HuH-7 (cell line): ENCODE results near the gene TMEM82.

Experiments used
- DNase-seq: peaks from one replicate; pipeline ENCODE4 v3.0.0; 2011; ENCODE audit warnings: low spot score

TMEM82 gene

DNA sequence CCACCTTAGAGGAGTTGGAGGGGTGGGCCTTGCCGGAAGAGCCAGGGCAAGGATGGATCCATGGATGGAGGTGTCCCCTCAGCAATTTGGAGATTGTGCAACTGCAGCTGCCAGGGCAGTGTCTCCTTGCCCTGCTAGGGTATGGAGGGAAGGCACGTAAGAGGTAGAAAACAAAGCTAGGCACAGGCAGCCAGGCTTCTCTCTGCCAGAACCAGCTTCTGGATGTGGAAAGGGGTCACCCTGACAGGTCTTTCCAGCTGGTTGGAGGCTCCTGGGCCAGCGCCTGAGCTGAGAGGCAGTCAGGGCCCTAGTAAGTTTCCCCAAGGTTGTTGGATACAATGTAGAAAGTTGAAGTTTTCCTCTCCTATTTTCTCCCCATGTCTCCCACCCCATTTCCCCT, 21.4 kb upstream of the TMEM82 start:
- no peak for DNase-seq

DNA sequence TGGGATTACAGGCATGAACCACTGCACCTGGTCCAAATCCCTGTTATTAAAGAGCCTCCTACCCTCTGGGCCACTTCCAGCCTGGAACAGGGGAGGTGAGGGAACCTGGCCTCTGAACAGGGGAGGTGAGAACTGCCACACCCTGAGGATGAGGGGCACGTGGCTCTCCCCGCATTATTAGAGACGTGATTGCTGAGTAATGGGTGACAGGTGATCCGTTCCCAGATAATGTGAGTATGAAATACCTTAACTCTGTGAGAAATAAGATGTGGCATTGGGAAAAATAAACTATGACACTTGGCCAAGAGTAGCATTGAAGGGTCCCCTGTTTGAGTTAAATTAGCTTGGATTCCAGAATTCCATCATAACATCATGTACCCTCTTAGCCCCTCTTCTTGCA, 19.9 kb upstream of the TMEM82 start:
- no peak for DNase-seq

- no peak for DNase-seq
Measured at GRCh38 chr1:15722836-15723532, 19.3 kb upstream of the TMEM82 start.

DNA sequence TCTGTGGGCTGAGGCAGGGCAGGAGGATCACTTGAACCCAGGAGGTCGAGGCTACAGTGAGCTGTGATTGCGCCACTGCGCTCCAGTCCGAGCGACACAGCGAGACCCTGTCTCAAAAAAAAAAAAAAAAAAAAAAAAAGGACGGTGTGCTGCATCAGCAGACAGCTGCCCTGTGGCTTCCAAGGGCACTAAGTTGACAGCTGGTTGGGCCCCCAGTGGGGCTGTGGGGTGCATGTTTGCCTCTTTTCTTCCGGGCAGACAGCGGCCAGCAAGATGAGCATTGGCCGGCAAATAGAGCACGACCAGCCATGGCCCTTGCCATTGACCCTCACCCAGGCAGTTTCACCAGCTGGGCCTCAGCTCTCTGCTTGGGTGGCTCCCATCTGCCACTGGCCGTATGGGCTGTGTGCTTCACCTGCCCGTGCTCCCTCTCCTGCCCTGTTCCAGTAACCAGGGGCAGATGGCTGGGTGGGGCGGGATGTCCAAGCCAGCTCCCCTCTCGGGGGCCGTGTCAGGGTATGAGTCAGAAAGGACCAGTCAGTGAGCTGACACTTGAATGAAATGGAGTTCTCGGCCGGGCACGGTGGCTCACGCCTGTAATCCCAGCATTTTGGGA, 18.6 kb upstream of the TMEM82 start:
- no peak for DNase-seq

- DNase-seq: no peak
Measured at GRCh38 chr1:15724949-15725880, 17.1 kb upstream of the TMEM82 start.

DNA sequence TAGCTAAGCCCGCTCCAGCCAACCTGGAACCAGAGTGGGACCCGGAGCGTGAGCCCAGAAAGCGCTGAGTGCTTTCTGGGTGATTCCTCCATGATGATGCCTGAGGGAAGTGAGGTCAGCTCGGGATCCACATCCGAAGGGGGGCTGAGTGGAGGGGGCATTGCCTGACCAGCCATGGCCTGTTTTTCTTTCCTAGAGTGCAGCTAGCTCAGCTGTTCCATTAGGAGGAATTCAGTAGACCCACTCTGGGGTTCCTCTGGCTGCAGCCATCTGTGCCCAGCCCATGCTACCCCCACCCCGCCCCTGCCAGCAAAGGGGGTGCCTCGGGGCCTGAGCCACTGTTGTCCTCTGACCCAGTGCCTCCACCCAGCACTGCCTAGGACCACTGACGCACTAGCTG, 15.8 kb upstream of the TMEM82 start:
- DNase-seq: no peak

DNA sequence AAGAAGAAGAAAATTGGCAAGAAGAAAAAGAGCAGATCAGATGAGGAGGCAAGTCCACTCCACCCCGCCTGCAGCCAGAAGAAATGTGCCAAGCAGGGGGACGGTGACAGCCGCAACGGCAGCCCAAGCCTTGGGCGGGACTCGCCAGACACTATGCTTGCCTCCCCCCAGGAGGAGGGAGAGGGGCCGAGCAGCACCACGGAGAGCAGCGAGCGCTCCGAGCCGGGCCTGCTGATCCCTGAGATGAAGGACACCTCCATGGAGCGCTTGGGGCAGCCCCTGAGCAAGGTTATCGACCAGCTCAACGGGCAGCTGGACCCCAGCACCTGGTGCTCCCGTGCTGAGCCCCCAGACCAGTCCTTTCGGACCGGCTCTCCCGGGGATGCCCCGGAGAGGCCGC, 15.3 kb upstream of the TMEM82 start:
- DNase-seq: no peak

DNA sequence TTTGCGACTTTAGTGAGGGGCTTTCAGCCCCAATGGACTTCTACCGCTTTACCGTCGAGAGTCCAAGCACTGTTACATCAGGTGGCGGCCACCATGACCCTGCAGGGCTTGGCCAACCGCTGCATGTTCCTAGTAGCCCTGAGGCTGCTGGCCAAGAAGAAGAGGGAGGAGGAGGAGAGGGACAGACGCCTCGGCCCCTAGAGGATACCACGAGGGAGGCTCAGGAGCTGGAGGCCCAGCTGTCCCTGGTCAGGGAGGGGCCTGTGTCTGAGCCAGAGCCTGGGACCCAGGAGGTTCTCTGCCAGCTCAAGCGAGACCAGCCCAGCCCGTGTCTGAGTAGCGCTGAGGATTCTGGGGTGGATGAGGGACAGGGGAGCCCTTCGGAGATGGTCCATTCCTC, 14.9 kb upstream of the TMEM82 start:
- no peak for DNase-seq

- no peak for DNase-seq
Measured at GRCh38 chr1:15727866-15728534, 14.3 kb upstream of the TMEM82 start.

DNA sequence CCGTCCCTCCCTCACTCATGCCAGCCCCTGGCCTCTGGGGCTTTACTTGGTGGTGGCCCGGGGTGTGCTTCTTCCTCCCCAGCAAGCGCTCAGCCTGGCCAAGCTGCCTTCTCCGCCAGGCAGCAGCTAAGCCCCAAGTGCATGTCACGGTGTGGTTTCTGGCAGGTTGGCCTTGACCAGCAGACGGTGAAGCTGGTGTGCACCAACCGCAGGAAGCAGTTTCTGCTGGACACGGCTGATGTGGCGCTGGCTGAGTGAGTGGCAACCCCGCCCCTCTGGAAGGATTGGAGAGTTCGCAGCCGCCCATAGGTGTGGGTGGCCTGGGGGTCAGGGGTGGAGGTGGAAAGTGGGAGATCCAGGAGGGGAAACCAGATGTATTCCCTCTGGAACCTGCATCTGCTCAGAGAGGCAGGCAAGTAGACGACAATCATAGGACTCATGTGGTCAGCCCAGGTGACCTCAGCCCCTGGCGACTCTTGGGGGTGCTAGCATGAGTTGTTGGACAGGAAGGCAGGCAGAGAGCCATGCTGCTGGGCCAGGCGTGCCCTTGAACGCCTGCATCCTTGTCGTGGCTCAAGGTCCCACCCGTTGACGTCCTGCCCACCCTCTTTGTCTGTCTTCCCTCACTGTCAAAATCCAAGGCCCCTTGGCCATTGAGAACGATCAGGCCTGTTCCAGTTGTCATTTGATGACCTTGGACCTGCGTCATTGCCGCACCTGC, 13.2 kb upstream of the TMEM82 start:
- no peak for DNase-seq

GRCh38 chr1:15730423-15730822, 11.9 kb upstream of the TMEM82 start:
- no peak for DNase-seq

- no peak for DNase-seq
Measured at GRCh38 chr1:15730936-15731335, 11.4 kb upstream of the TMEM82 start.

DNA sequence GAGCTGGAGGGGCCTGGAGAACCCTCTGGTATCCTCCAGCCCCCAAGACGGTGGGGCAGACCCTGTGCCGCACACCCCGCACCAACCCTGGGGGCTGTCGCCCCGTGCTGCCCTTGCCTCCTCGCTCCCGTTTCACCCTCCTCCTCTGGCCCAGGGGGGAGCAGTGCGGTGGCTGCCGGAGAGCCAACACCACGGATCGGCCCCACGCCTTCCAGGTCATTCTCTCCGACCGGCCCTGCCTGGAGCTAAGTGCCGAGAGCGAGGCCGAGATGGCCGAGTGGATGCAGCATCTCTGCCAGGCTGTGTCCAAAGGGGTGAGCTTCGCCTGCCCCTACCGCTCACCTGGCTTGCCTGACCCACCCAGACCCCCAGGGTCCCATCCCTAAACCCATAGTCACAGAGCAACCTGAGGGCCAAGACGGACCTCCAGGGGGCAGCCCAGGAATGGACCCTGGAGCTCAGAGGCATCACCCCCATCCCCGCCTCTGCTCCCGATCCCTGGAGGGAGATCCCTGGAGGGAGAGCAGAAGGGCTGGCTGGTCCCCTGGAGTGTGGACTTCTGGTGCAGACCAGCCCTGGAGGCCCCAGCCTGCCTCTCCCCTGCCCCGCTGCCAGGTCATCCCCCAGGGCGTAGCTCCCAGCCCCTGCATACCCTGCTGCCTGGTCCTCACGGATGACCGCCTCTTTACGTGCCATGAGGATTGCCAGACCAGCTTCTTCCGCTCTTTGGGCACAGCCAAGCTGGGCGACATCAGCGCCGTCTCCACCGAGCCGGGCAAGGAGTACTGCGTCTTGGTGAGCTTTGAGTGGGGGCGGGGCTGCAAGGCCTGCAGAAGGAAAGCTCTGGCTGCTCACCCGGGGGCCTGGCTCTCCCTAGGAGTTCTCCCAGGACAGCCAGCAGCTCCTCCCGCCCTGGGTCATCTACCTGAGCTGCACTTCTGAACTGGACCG, 10.3 kb upstream of the TMEM82 start:
- DNase-seq: no peak

GRCh38 chr1:15732686-15733081, 9.6 kb upstream of the TMEM82 start:
- no peak for DNase-seq

- DNase-seq: no peak
Measured at GRCh38 chr1:15733218-15733725, 9.0 kb upstream of the TMEM82 start.

DNA sequence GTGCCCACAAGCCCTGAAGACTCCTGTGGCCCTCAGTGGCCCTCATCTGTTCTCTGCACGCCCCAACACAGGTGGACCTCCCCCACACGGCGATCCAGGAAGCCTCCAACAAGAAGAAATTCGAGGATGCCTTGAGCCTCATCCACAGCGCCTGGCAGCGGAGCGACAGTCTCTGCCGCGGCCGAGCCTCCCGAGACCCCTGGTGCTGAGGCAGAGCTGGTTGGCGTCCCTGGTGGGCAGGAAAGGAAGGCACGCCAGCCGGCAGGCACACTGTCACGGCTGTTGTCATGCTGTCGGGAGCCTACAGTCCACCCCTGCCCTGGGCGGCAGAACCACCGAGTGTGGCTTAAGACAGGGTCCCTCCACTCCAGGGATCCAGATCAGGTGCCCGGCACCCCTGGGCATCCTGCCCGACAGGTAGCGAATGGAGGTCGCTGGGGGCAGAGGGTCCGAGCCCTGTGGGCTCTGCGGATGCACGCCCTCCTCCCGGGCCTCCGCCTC, 8.5 kb upstream of the TMEM82 start:
- DNase-seq: no peak

DNA sequence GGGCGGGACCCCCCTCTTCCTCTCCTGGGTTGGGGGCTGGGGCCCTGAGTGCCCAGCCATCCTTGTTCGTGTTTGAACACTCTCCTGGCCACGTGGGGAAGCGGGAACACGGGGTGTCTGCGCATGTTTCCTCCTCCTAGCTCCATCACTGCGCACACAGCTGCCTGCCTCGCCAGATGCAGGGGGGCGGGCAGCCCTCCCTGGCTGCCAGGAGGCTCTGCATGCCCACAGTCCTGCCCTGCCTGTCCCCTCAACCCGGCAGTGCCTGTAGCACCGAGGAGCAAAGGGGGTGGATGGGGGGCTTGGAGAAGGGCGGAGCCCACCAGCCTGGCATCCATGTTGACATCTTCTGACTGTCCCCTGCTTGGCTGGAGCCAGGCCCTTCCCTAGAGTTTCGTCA, 8.0 kb upstream of the TMEM82 start:
- DNase-seq: no peak

- DNase-seq: no peak
Measured at GRCh38 chr1:15734901-15735300, 7.4 kb upstream of the TMEM82 start.

- DNase-seq: no peak
Measured at GRCh38 chr1:15735304-15736037, 6.8 kb upstream of the TMEM82 start.
